NB4 (cell line): ENCODE measurements around the gene PRDM15.

ENCODE experiments used
- MYC ChIP-seq: IDR thresholded peaks from 2 replicates; pipeline ENCODE4 v1.6.1; 2011; ENCODE audit warnings: low read depth, low read length
- POLR2A ChIP-seq: IDR thresholded peaks from 2 replicates; pipeline ENCODE4 v1.6.1; 2011; ENCODE audit warnings: mild to moderate bottlenecking; ENCODE audit not compliant: insufficient read length; ENCODE audit errors: extremely low read depth
- TF ChIP-seq, protein P1 (sequence below): IDR thresholded peaks from one replicate; pipeline ENCODE4 v1.5.1; 2012; ENCODE audit warnings: low read depth, low read length
- TF ChIP-seq, protein P2 (sequence below): IDR thresholded peaks from 2 replicates; pipeline ENCODE4 v1.6.1; 2011; ENCODE audit warnings: low read depth, low read length

DNA sequence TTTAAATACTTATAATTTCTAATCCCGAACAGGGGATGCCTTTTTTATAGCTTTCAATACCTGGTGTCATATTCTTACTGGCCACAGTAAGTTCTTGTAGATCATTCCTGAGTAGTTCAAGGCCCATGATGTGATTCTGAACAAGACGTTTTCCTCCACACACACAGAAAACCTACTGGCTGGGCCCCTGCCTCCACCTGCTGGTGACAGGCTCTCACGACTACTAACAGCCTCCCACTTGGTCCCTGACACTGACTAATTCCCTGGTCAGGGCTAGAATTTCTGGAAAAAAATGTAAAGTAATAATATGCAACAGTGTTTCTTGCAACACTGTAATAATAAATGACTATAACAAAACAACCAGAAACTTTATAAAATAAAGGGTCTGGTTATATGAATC is 61.9 kb downstream of the PRDM15 start:
- TF ChIP-seq, protein P1, sequence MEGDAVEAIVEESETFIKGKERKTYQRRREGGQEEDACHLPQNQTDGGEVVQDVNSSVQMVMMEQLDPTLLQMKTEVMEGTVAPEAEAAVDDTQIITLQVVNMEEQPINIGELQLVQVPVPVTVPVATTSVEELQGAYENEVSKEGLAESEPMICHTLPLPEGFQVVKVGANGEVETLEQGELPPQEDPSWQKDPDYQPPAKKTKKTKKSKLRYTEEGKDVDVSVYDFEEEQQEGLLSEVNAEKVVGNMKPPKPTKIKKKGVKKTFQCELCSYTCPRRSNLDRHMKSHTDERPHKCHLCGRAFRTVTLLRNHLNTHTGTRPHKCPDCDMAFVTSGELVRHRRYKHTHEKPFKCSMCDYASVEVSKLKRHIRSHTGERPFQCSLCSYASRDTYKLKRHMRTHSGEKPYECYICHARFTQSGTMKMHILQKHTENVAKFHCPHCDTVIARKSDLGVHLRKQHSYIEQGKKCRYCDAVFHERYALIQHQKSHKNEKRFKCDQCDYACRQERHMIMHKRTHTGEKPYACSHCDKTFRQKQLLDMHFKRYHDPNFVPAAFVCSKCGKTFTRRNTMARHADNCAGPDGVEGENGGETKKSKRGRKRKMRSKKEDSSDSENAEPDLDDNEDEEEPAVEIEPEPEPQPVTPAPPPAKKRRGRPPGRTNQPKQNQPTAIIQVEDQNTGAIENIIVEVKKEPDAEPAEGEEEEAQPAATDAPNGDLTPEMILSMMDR: peak; percentile 56
- no peak for TF ChIP-seq MYC
- TF ChIP-seq, protein P2, sequence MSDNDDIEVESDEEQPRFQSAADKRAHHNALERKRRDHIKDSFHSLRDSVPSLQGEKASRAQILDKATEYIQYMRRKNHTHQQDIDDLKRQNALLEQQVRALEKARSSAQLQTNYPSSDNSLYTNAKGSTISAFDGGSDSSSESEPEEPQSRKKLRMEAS: no peak
- TF ChIP-seq POLR2A: no peak
